ES-I3 (cell line): ENCODE data around the gene BRMS1L.
"Not testable (repeated sequence)": the region's sequence is repeated elsewhere in the genome, so short reads cannot be mapped to it uniquely, and the experiment has no call there.

Experiments
- H3K36me3 ChIP-seq: 2 replicates; pipeline ENCODE4 v1.6.1; 2013; ENCODE audit warnings: mild to moderate bottlenecking, low read length, control low read depth, moderate library complexity; ENCODE audit not compliant: insufficient read depth
- H3K4me1 ChIP-seq: 2 replicates; pipeline ENCODE4 v1.6.1; 2013; ENCODE audit warnings: mild to moderate bottlenecking, control low read depth, low read length; ENCODE audit not compliant: insufficient read depth
- H3K9ac ChIP-seq: 2 replicates; pipeline ENCODE4 v1.6.1; 2013; ENCODE audit warnings: low read depth, mild to moderate bottlenecking, low read length, moderate library complexity
- H3K9me3 ChIP-seq: 2 replicates; pipeline ENCODE4 v1.6.1; 2013; ENCODE audit warnings: mild to moderate bottlenecking, low read length, moderate library complexity; ENCODE audit not compliant: control insufficient read depth, insufficient read depth

BRMS1L gene

DNA sequence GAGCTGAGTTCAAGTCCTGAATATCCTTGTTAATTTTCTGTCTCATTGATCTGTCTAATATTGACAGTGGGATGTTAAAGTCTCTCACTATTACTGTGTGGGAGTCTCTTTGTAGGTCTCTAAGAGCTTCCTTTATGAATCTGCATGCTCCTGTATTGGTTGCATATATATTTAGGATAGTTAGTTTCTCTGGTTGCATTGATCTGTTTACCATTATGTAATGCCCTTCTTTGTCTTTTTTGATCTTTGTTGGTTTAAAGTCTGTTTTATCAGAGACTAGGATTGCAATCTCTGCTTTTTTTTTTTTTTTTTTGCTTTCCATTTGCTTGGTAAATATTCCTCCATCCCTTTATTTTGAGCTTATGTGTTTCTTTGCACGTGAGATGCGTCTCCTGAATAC, 15.6 kb downstream of the BRMS1L start:
- H3K36me3 ChIP-seq, H3K9me3 ChIP-seq: not testable (repeated sequence)

DNA sequence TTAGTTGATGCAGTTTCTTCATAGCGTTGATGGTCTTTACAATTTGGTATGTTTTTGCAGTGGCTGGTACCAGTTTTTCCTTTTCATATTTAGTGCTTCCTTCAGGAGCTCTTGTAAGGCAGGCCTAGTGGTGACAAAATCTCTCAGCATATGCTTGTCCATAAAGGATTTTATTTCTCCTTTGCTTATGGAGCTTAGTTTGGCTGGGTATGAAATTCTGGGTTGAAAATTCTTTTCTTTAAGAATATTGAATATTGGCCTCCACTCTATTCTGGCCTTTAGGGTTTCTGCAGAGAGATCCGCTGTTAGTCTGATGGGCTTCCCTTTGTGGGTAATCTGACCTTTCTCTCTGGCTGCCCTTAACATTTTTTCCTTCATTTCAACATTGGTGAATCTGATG, 16.1 kb downstream of the BRMS1L start:
- H3K4me1 ChIP-seq, H3K36me3 ChIP-seq, H3K9ac ChIP-seq, H3K9me3 ChIP-seq: not testable (repeated sequence)

More for the DNA sequence above, 15.6 kb downstream of the BRMS1L start:
- H3K4me1 ChIP-seq, H3K9ac ChIP-seq: not testable (repeated sequence)

DNA sequence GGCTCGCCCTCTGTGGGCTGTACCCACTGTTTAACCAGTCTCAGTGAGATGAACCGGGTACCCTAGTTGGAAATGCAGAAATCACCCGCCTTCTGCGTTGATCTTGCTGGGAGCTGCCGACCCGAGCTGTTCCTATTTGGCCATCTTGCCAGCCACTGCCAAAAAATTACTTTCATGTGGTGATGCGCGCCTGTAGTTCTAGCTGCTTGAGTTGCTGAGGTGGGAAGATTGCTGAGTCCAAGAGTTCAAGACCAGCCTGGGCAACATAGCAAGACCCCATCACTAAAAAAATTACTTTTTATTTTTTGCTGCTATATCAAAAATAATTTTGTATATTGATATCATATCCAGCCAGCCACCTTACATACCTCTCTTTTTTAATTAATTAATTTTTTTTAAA, 18.4 kb downstream of the BRMS1L start:
- Histone ChIP-seq H3K4me1 (no peaks in the 10 kb centered on the region), H3K36me3 (no peaks in the 10 kb centered on the region), H3K9ac (no peak overlapping the region), H3K9me3 (no peaks in the 10 kb centered on the region)

DNA sequence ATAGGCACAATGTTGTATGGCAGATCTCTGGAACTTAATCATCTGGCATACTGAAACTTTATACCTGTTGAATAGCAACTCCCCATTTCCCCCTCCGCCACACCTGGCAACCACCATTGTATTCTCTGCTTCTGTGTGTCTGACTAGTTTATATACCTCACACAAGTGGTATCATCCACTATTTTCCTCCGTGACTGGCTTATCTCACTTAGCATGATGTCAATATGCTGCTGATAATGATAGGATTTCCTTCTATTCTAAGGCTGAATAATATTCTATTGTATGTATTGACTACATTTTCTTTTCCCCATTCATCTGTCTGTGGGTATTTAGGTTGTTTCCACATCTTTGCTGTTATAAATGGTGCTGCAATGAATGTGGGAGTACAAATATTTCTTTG, 21.5 kb downstream of the BRMS1L start:
- peaks cover 5% of the 10 kb centered on the region; the same call in 1 of the 2 replicates for H3K36me3 ChIP-seq
- H3K4me1 ChIP-seq: no peaks in the 10 kb centered on the region
- no peaks in the 10 kb centered on the region for H3K9me3 ChIP-seq
- no peak overlapping the region for H3K9ac ChIP-seq

DNA sequence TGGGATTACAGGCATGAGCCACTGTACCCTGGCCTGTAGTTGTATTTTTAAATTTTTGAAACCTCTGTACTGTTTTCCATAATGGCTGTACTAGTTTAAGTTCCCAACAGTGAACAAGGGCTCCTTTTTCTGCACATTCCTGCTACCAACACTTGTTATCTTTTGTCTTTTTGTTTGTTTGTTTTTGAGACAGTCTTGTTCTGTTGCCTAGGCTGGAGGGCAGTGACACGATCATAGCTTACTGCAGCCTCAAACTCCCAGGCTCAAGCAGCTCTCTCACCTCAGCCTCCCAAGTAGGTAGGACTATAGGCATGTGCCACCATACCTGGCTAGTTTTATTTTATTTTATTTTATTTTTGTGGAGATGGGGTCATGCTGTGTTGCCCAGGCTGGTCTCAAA, 23.0 kb downstream of the BRMS1L start:
- Histone ChIP-seq H3K9ac (no peak overlapping the region), H3K36me3 (peaks cover 5% of the 10 kb centered on the region; the same call in 1 of the 2 replicates), H3K9me3 (no peaks in the 10 kb centered on the region), H3K4me1 (no peaks in the 10 kb centered on the region)

DNA sequence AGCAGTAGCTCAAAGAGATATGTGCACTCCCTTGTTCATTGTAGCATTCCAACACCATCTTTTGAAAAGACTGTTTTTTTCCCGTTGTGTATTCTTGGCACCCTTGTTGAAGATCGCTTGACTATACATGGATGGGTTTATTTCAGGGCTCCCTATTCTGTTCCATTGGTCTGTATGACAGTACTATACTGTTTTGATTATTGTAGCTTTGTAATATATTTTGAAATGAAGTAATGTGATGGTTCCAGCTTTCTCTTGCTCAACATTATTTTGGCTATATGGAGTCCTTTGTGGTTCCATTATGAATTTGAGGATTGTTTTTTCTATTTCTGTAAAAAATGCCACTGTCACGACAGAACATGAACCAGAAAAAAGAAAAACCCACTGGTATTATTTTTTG, 25.7 kb downstream of the BRMS1L start:
- H3K9ac ChIP-seq: no peak overlapping the region
- no peaks in the 10 kb centered on the region for H3K4me1 ChIP-seq
- H3K36me3 ChIP-seq: peaks cover 5% of the 10 kb centered on the region; the same call in 1 of the 2 replicates
- H3K9me3 ChIP-seq: no peaks in the 10 kb centered on the region

DNA sequence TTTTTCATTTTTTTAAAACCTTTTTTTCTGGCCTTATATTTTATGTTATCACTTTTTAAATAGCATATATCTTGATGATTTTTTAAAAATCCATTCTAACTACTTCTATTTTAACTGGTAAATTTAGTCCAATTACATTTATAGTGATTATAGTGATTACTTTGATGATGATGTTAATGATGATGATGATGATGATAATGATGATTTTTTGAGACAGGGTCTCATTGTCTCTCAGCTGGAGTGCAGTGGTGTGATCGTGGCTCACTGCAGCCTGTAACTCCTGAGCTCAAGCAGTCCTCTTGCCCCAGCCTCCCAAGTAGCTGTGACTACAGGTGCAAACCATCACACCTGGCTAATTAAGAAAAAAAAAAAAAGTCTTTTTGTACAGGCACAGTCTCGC, 27.1 kb downstream of the BRMS1L start:
- H3K9me3 ChIP-seq: no peaks in the 10 kb centered on the region
- peaks cover 5% of the 10 kb centered on the region; the same call in 1 of the 2 replicates for H3K36me3 ChIP-seq
- no peaks in the 10 kb centered on the region for H3K4me1 ChIP-seq
- H3K9ac ChIP-seq: no peak overlapping the region

DNA sequence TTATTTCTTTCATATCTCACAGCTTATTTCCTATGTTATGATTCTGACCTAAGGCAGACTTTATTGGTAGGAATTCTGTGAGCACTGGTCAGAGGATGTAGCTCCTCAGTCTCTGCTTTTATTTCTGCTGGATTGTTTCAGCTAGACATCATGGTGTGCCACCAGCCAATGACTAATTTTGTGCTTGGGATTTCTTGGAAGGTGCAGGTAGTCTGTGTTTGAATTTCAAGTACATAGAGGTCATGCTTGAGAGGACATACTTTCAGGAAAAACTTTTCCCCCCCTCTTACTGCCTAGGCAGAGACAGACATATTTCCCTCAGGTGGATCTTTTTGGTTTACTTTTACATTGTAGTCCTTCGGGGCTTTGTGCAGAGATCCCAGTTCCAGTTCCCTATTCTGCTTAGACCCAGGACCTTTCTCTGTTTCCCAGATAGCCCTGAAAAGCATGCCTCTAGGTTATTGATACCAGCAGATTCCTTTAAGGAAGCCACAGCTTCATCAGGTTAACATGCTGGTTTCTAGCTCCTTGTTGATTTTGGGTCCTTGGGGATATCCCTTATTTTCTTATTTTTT, 28.6 kb downstream of the BRMS1L start:
- no peak overlapping the region for H3K9ac ChIP-seq
- H3K9me3 ChIP-seq: no peaks in the 10 kb centered on the region
- H3K36me3 ChIP-seq: peaks cover 5% of the 10 kb centered on the region; the same call in 1 of the 2 replicates
- H3K4me1 ChIP-seq: no peaks in the 10 kb centered on the region

DNA sequence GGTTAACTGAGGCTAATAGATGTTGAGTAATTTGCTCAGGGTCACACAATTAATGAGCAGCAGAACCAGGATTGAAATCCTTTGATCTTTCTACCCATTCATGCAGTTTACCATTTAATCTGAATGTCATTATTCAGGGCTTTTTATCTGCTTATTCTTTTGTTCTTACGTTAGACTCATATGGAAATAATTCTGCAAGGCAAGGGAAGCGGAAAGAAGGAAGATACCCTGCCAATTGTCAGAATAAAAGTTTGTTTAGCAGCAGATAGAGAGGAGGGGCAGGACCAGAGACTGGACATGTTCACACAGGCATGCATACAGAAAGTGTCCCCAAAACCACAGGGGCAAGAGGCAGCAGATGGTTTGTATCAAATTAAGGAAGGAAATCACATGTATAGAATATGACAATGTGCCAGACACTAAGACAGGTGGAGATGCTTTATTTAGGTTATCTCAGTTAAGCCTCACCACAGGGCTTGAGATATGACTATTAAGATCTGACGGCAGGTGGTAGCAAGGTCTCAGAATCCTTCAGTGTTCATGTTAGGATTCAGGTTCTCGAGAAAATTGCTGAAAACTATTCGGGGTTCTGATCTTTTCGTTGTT, 29.8 kb downstream of the BRMS1L start:
- Histone ChIP-seq H3K4me1 (no peaks in the 10 kb centered on the region), H3K9me3 (no peaks in the 10 kb centered on the region), H3K36me3 (peaks cover 5% of the 10 kb centered on the region; the same call in 1 of the 2 replicates), H3K9ac (no peak overlapping the region)

DNA sequence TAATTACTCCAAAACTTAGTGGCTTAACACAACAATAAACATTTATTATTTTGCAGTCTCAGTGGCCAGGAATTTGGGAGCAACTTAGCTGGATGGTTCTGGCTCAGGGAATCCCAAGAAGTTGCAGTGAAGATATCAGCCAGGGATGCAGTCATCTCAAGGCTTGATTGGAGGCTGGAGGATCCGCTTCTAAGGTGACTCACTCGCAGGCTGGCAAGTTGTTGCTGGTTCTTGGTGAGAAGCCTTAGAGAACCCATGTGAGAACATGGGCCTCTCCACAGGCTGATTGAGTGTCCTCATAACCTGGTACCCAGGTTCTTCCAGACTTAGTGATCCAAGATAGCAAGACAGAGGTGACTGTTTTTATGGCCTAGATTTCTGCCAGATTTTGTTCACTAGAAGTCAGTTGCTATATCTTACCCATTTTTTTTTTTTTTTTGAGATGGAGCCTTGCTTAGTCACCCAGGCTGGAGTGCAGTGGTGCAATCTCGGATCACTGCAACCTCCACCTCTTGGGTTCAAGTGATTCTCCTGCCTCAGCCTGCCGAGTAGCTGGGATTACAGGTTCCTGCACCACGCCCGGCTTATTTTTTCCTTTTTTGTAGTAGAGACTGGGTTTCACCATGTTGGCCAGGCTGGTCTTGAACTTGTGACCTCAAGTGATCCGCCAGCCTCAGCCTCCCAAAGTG, 32.5 kb downstream of the BRMS1L start:
- Histone ChIP-seq H3K4me1 (no peaks in the 10 kb centered on the region), H3K36me3 (no peaks in the 10 kb centered on the region), H3K9me3 (no peaks in the 10 kb centered on the region), H3K9ac (no peak overlapping the region)

DNA sequence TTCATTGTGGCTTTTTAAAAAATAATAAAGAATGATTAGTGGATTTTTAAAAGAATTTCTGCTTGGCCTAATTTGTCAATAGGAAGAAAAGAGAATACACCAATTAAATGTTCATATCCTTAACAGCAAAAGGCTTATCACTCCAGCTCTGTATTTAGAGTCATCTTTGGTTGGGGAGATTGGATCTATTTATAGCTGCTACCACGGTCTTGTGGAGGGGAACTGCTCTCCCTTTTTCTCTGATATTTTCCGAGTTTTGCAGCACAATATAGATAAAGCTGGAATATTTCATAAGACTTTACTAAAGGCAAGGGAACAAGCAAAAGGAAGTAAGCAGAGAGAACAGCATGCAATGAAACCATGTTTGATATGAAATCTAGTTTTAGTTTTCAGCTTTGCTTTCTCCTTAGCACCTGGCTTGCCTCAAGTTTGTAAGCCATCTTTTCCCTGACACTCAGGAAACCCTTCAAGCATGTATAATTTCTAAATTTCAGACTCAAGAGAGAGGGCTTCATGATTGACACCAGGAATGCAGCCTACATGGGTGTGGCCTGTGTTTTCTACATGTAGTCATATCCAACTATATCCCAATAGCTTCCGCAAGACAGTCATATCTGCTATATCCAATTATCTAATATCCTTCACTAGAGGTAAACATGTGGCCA, 35.2 kb downstream of the BRMS1L start:
- Histone ChIP-seq H3K9ac (no peak overlapping the region), H3K36me3 (no peaks in the 10 kb centered on the region), H3K9me3 (no peaks in the 10 kb centered on the region), H3K4me1 (no peaks in the 10 kb centered on the region)

DNA sequence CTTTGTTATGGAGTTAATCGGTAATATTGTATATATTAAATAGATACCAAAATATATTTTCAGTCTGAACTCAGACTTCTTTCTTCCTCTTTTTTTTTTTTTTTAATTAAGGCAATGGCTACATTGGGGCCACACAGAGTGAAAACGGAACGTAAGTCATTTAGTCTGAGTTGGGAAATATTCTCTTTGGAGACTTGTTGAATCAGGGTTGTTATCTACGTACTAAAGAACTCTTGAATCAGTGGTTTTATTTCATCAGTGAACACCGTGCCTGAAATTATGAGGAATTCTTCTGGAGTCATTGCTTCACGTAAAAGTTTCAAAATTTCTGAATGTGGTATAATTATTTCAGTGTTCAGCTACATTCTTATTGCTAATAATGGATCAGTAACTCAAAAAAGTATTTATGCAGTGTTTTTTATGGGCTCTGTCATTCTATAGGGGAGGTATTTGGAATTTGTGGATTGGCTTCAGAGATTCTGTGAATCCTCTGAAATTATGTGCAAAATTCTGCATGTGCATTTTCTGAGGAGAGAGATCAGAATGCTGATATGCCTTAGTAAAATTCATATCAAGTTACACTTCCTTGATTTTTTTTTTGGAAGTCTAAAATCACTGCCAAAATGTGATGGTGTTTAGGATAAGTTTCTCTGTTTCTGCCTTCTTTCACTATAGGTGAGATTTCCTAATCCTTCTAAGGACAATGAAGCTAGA, 39.6 kb downstream of the BRMS1L start:
- Histone ChIP-seq H3K4me1 (no peaks in the 10 kb centered on the region), H3K9ac (no peak overlapping the region), H3K36me3 (no peaks in the 10 kb centered on the region), H3K9me3 (no peaks in the 10 kb centered on the region)

DNA sequence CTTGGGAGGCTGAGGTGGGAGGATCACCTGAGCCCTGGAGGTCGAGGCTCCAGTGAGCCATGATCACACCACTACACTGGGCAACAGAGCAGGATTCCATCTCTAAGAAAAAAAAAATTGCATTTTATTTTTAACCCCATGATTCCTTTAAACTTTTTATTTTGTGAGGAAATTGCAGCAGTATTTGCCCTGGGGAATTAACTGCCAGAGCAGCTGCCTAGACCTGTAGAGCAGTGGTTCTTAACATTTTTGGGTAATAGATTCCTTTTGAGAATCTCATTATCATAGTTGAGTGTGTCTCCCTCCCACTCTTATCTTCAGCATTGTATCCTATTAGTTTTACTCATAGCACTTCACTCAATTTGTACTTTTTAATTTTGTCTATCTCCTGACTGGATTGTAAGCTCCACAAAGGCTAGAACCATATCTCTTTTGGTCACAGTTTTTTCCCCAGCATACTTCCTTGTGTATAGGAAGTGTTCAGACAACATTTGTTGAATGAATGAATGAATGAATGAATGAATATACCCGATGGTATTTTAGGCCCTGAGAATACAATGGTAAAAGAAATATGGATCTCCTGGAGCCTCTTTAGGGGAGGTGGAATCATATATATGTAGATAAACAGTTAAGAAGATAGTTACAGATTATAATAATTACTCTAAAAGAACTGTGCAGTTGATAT, 40.6 kb downstream of the BRMS1L start:
- H3K36me3 ChIP-seq: no peaks in the 10 kb centered on the region

DNA sequence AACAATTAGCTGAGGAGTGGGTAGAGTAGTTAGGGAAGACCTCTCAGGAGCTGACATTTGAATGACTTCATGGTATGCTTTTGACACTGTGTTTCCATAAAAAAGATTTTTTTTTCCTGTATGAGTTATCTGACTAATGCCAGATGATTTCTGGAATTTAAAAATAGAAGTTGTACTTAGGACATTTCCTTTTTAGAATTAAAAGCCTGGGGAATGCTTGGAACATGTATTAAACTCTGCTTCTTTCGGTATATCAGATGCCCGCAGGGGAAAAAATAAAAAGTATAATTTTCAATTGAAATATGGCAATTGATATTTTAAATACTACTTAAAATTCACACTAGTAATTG, 41.1 kb downstream of the BRMS1L start:
- H3K9me3 ChIP-seq: no peaks in the 10 kb centered on the region
- no peak overlapping the region for H3K9ac ChIP-seq
- no peaks in the 10 kb centered on the region for H3K4me1 ChIP-seq
- H3K36me3 ChIP-seq: no peaks in the 10 kb centered on the region

More for the DNA sequence above, 40.6 kb downstream of the BRMS1L start:
- Histone ChIP-seq H3K4me1 (no peaks in the 10 kb centered on the region), H3K9ac (no peak overlapping the region), H3K9me3 (no peaks in the 10 kb centered on the region)
